Measurements from ENCODE around the gene ARIH1.

ARIH1 gene

DNA sequence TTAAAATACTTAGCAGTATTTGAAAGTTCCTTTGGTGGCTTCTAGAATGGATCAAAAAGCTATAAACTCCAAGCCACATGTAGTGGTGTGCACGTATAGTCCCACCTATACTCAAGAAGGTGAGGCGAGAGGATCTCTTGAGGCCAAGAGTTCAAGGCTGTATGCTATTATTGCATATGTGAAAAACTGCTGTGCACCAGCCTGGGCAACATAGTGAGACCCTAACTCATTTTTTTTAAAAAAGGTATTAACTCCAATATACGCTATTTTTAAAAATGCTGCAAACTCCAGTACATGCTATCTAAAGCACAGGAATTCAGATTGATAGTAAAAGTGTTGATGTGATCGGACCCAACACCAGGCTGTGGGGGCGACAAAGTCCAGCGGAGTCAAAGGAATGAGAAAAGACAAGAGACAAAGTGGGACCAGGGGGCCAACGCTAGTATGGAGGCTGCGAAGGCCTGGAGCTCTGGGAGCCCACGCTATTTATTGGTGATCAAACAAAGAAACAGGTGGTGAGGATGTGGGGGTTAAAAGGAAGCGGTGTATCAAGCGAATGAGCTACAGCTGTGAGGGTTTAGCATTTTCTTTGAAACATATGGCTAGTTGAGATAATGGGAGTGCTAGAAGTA, 66.6 kb downstream of the ARIH1 start:
- Histone ChIP-seq H3K4me1 (ENCODE audit: control insufficient read depth, insufficient read depth, low read length) (no peaks in the 10 kb centered on the region), H3K9ac (ENCODE audit: low read length) (no peak overlapping the region), H3K36me3 (ENCODE audit: control insufficient read depth, insufficient read depth, low read length) (peaks cover 34% of the 10 kb centered on the region), H3K9me3 (ENCODE audit: control insufficient read depth, insufficient read depth, low read depth, low read length) (peaks cover 22% of the 10 kb centered on the region), H3K27ac (ENCODE audit: low read depth, low read length) (no peak overlapping the region), H3K27me3 (ENCODE audit: control insufficient read depth, insufficient read depth, low read length) (no peaks in the 10 kb centered on the region), H3K4me3 (ENCODE audit: low read depth, low read length) (no peak overlapping the region)

DNA sequence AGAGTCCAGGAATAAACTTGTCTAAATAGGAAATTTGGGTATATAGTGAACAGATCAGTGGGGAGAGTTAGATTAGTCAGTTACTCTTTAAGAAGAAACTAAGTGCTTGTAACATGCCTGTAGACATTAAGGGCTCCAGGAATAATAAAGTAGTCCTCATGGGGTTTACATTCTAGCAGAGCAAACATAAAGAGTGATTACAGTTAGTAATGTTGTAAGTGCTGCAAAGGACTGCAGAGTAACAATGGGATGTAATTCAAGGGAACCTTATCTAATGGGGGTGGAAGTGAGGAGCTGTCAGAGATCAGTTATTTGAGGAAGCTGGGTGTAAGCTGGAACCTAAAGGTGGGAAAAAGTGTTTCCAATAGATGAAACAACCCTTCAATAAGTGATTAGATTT, 67.5 kb downstream of the ARIH1 start:
- Histone ChIP-seq H3K27me3 (ENCODE audit: control insufficient read depth, insufficient read depth, low read length) (no peaks in the 10 kb centered on the region), H3K4me1 (ENCODE audit: control insufficient read depth, insufficient read depth, low read length) (no peaks in the 10 kb centered on the region), H3K9ac (ENCODE audit: low read length) (no peak overlapping the region), H3K9me3 (ENCODE audit: control insufficient read depth, insufficient read depth, low read depth, low read length) (peaks cover 22% of the 10 kb centered on the region), H3K36me3 (ENCODE audit: control insufficient read depth, insufficient read depth, low read length) (peaks cover 39% of the 10 kb centered on the region), H3K4me3 (ENCODE audit: low read depth, low read length) (no peak overlapping the region), H3K27ac (ENCODE audit: low read depth, low read length) (no peak overlapping the region)

DNA sequence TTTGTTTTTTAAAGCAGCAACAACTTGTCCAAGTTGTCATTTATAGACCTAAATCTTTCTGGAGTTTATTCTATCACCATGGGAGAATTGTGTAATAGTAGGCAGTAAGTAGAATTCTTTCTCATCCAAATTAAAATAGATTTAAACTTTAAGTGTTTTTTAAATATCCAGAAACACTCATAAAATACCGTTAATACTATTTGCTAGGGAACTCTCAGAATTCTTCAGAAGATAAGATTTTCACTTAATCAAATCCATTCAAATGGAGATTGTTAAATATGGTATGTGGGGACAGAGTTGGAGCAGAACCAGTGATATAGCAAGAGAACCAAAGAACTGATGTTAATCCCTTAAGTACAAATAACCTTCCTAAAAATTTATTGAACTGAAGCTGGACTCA, 71.0 kb downstream of the ARIH1 start:
- no peaks in the 10 kb centered on the region for H3K27me3 ChIP-seq (ENCODE audit: control insufficient read depth, insufficient read depth, low read length)
- no peaks in the 10 kb centered on the region for H3K4me1 ChIP-seq (ENCODE audit: control insufficient read depth, insufficient read depth, low read length)
- peaks cover 32% of the 10 kb centered on the region for H3K36me3 ChIP-seq (ENCODE audit: control insufficient read depth, insufficient read depth, low read length)
- H3K9me3 ChIP-seq (ENCODE audit: control insufficient read depth, insufficient read depth, low read depth, low read length) = peaks cover 11% of the 10 kb centered on the region
- H3K4me3 ChIP-seq (ENCODE audit: low read depth, low read length) = no peak overlapping the region
- H3K27ac ChIP-seq (ENCODE audit: low read depth, low read length) = no peak overlapping the region
- H3K9ac ChIP-seq (ENCODE audit: low read length) = no peak overlapping the region

DNA sequence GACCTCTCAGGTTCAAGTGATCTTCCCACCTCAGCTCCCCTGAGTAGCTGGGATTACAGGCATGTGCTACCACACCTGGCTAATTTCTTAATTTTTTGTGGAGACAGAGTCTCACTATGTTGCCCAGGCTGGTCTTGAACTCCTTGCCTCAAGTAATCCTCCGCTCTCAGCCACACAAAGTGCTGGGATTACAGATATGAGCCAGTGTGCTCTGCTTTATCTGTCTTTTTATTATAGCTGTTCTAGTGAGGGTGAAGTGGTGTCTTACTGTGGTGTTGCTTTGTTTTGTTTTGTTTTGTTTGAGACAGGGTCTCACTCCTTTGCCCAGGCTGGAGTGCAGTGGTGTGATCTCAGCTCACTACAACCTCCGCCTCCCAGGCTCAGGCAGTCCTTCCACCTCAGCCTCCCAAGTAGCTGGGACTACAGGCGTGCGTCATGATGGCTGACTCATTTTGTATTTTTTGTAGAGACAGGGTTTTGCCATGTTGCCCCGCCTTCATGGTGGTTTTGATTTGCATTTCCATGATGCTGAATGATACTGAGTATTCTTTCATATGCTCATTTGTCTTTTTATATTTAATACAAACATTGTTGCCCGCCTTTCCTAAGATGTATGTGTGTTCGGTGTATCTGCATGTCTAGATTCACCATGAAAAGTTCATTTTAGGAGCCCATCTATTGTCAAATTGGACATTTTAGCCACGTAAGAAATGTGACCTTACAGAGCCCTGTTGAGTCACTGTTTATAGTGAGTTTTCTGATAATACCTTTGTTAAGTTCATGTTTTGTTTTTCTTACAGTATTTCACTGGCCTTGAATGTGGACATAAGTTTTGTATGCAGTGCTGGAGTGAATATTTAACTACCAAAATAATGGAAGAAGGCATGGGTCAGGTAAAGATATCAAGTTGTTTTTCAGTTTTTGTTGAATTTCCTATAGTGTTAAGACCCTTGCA, 80.6 kb downstream of the ARIH1 start:
- H3K4me3 ChIP-seq (ENCODE audit: low read depth, low read length) = no peak overlapping the region
- no peak overlapping the region for H3K9ac ChIP-seq (ENCODE audit: low read length)
- H3K4me1 ChIP-seq (ENCODE audit: control insufficient read depth, insufficient read depth, low read length) = no peaks in the 10 kb centered on the region
- H3K9me3 ChIP-seq (ENCODE audit: control insufficient read depth, insufficient read depth, low read depth, low read length) = no peaks in the 10 kb centered on the region
- no peaks in the 10 kb centered on the region for H3K27me3 ChIP-seq (ENCODE audit: control insufficient read depth, insufficient read depth, low read length)
- peaks cover 34% of the 10 kb centered on the region for H3K36me3 ChIP-seq (ENCODE audit: control insufficient read depth, insufficient read depth, low read length)
- H3K27ac ChIP-seq (ENCODE audit: low read depth, low read length) = no peak overlapping the region

DNA sequence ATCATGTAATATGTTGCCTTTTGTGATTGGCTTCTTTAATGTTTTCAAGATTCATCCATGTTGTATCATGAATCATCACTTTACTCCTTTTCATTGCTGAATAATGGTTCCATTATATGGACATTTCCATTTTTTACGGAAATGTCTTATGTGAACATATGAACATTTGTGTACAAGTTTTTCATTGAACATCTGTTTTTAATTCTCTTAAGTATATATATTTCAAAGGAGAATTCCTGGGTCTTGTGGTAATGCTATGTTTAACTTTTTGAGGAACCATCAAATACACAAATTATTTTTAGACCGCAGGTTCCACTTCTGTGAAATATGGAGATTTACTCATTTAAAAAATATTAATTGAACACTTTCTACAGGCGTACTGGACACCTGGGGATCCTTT, 85.7 kb downstream of the ARIH1 start:
- no peak overlapping the region for H3K4me3 ChIP-seq (ENCODE audit: low read depth, low read length)
- H3K9ac ChIP-seq (ENCODE audit: low read length) = no peak overlapping the region
- H3K4me1 ChIP-seq (ENCODE audit: control insufficient read depth, insufficient read depth, low read length) = no peaks in the 10 kb centered on the region
- no peak overlapping the region for H3K27ac ChIP-seq (ENCODE audit: low read depth, low read length)
- no peaks in the 10 kb centered on the region for H3K9me3 ChIP-seq (ENCODE audit: control insufficient read depth, insufficient read depth, low read depth, low read length)
- peaks cover 68% of the 10 kb centered on the region for H3K36me3 ChIP-seq (ENCODE audit: control insufficient read depth, insufficient read depth, low read length)
- H3K27me3 ChIP-seq (ENCODE audit: control insufficient read depth, insufficient read depth, low read length) = no peaks in the 10 kb centered on the region

DNA sequence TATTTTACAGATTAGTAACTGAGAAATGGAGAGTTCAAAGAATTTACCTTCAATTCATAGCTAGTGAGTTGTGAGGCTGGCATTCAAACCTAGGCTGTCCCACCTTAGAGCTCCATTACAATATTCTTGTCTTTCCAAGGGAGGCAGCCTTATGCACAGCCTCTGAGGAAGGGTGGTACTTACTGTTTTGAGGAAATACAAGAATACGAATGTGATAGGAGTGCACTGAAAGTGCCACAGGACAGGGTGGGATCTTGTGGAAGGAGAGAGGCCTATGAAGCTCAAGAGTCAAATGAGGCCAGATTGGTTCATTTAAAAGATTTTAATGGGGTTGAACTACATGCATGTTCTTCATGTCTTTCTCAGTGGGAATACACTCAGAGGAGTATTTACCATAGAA, 86.3 kb downstream of the ARIH1 start:
- H3K9me3 ChIP-seq (ENCODE audit: control insufficient read depth, insufficient read depth, low read depth, low read length) = no peaks in the 10 kb centered on the region
- peaks cover 66% of the 10 kb centered on the region for H3K36me3 ChIP-seq (ENCODE audit: control insufficient read depth, insufficient read depth, low read length)
- H3K9ac ChIP-seq (ENCODE audit: low read length) = no peak overlapping the region
- H3K27me3 ChIP-seq (ENCODE audit: control insufficient read depth, insufficient read depth, low read length) = no peaks in the 10 kb centered on the region
- H3K4me1 ChIP-seq (ENCODE audit: control insufficient read depth, insufficient read depth, low read length) = no peaks in the 10 kb centered on the region
- H3K4me3 ChIP-seq (ENCODE audit: low read depth, low read length) = no peak overlapping the region
- H3K27ac ChIP-seq (ENCODE audit: low read depth, low read length) = no peak overlapping the region

DNA sequence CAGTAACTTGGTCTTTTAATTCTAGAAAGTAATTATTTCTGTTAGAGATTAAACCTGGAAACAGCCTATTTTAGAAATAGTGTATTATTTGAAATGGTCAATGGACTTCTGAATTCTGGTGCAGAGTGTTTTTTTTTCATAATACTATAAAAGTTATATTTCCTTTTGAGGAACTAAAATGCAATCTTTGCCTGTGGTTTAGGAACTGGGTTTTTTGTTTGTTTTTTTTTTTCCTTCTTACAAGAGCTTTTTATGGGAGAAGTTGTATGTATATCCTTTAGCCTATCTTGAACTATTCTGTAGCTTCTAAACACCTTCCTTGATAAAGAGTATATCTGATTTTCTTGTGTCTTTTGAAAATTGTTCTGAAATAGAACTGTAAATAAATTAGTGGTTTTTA, 88.3 kb downstream of the ARIH1 start:
- Histone ChIP-seq H3K4me1 (ENCODE audit: control insufficient read depth, insufficient read depth, low read length) (no peaks in the 10 kb centered on the region), H3K9ac (ENCODE audit: low read length) (no peak overlapping the region), H3K27ac (ENCODE audit: low read depth, low read length) (no peak overlapping the region), H3K36me3 (ENCODE audit: control insufficient read depth, insufficient read depth, low read length) (peaks cover 71% of the 10 kb centered on the region), H3K4me3 (ENCODE audit: low read depth, low read length) (no peak overlapping the region), H3K27me3 (ENCODE audit: control insufficient read depth, insufficient read depth, low read length) (no peaks in the 10 kb centered on the region), H3K9me3 (ENCODE audit: control insufficient read depth, insufficient read depth, low read depth, low read length) (no peaks in the 10 kb centered on the region)

DNA sequence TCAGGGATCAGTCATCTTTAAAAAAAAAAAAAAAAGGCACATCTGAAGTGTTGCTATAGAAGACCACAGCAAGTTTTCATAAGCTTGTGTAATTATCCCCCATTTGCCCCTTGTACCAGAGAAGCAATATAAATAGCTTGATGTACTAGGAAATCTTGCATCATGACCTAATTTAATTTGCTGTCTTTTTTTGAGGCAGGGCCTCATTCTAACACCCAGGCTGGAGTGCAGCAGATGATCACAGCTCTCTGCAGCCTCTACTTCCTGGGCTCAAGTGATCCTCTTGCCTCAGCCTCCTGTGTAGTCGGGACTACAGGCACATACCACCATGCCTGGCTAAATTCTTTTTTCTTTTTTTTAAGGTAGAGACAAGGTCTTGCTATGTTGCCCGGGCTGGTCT, 88.7 kb downstream of the ARIH1 start:
- Histone ChIP-seq H3K9ac (ENCODE audit: low read length) (no peak overlapping the region), H3K4me1 (ENCODE audit: control insufficient read depth, insufficient read depth, low read length) (no peaks in the 10 kb centered on the region), H3K27ac (ENCODE audit: low read depth, low read length) (no peak overlapping the region), H3K9me3 (ENCODE audit: control insufficient read depth, insufficient read depth, low read depth, low read length) (no peaks in the 10 kb centered on the region), H3K36me3 (ENCODE audit: control insufficient read depth, insufficient read depth, low read length) (peaks cover 75% of the 10 kb centered on the region), H3K27me3 (ENCODE audit: control insufficient read depth, insufficient read depth, low read length) (no peaks in the 10 kb centered on the region), H3K4me3 (ENCODE audit: low read depth, low read length) (no peak overlapping the region)

DNA sequence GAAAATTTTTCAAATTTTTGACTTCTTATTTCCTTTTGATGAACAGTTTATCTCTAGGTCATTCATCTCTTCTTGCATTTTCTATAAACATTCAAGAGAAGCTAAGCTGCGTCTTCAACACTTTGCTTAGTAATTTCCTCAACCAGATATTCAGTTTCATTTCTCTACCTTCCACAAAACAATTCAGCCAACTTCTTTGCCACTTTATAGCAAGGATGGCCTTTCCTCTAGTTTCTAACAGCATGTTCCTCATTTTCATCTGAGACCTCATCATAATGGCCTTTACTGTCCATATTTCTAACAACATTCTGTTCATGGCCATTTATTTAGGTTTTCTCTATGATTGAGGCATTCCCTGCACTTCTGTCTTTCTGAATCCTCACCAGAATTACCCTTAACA, 90.0 kb downstream of the ARIH1 start:
- no peaks in the 10 kb centered on the region for H3K9me3 ChIP-seq (ENCODE audit: control insufficient read depth, insufficient read depth, low read depth, low read length)
- no peaks in the 10 kb centered on the region for H3K27me3 ChIP-seq (ENCODE audit: control insufficient read depth, insufficient read depth, low read length)
- no peak overlapping the region for H3K4me3 ChIP-seq (ENCODE audit: low read depth, low read length)
- no peak overlapping the region for H3K27ac ChIP-seq (ENCODE audit: low read depth, low read length)
- H3K36me3 ChIP-seq (ENCODE audit: control insufficient read depth, insufficient read depth, low read length) = peaks cover 79% of the 10 kb centered on the region
- no peaks in the 10 kb centered on the region for H3K4me1 ChIP-seq (ENCODE audit: control insufficient read depth, insufficient read depth, low read length)
- H3K9ac ChIP-seq (ENCODE audit: low read length) = no peak overlapping the region

DNA sequence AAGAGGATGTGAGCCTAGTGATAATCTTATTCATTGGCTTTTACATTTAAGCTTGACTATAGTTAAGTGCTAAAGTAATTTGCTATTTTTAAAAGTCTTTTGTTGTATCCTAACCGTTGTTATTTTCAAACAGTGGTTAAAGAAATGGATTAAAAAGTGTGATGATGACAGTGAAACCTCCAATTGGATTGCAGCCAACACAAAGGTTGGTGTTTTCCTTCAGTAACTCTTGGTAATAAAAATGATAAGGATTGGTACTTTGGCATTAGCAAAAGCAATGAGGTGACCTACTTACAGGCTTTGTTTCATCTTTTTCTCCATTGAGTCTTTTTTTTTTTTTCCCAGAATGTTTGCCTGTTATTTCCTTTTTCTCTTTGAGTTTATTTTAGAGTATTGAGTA, 92.8 kb downstream of the ARIH1 start:
- no peaks in the 10 kb centered on the region for H3K4me1 ChIP-seq (ENCODE audit: control insufficient read depth, insufficient read depth, low read length)
- H3K36me3 ChIP-seq (ENCODE audit: control insufficient read depth, insufficient read depth, low read length) = peaks cover 86% of the 10 kb centered on the region
- H3K9me3 ChIP-seq (ENCODE audit: control insufficient read depth, insufficient read depth, low read depth, low read length) = no peaks in the 10 kb centered on the region
- H3K27ac ChIP-seq (ENCODE audit: low read depth, low read length) = no peak overlapping the region
- H3K4me3 ChIP-seq (ENCODE audit: low read depth, low read length) = no peak overlapping the region
- H3K27me3 ChIP-seq (ENCODE audit: control insufficient read depth, insufficient read depth, low read length) = no peaks in the 10 kb centered on the region
- H3K9ac ChIP-seq (ENCODE audit: low read length) = no peak overlapping the region

DNA sequence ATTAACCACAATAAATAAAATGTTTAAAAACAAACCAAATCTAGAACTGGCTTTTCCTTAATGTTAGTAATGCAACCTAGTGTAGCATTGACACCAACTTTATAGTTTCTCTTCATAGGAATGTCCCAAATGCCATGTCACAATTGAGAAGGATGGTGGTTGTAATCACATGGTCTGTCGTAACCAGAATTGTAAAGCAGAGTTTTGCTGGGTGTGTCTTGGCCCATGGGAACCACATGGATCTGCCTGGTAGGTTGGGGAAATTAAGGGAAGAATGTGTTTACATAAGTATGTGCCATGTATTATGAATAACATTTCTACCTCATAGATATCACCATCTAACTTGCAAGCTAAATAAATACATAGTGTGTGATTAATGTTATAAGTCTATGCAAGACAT, 95.9 kb downstream of the ARIH1 start:
- H3K36me3 ChIP-seq (ENCODE audit: control insufficient read depth, insufficient read depth, low read length) = peaks cover 86% of the 10 kb centered on the region

More for the DNA sequence above, 95.9 kb downstream of the ARIH1 start:
- H3K9ac ChIP-seq (ENCODE audit: low read length) = no peak overlapping the region
- no peak overlapping the region for H3K27ac ChIP-seq (ENCODE audit: low read depth, low read length)
- H3K27me3 ChIP-seq (ENCODE audit: control insufficient read depth, insufficient read depth, low read length) = no peaks in the 10 kb centered on the region
- H3K4me1 ChIP-seq (ENCODE audit: control insufficient read depth, insufficient read depth, low read length) = no peaks in the 10 kb centered on the region
- H3K4me3 ChIP-seq (ENCODE audit: low read depth, low read length) = no peak overlapping the region
- H3K9me3 ChIP-seq (ENCODE audit: control insufficient read depth, insufficient read depth, low read depth, low read length) = no peaks in the 10 kb centered on the region

Measured in HUES6 (cell line).